Activated naive CD4-positive, alpha-beta T cell treated with anti-CD3 and anti-CD28 coated beads, Interleukin-2, amount 50 U/mL, for 72 hours (primary cell): ENCODE measurements around the gene ATP5F1E. TPM values are rescaled to one million over a fixed set of nuclear protein-coding genes. Genes with fewer than 3 reads are reported as not detected.

Experiments used
- ATAC-seq, 2 donors: fragments of 150-1000 bp; cut with Tn5 transposase; 2 replicates each; pipeline ENCODE4 v1.10.0; 2021; ENCODE audit warnings: mild to moderate bottlenecking in 2 of 2, moderate library complexity in 2 of 2
- DNase-seq, 2 donors: peaks; one replicate each; pipeline ENCODE4 v3.0.0; 2021 to 2022; ENCODE audit warnings: low spot score in 2 of 2
- H3K27ac Mint-ChIP-seq, 2 donors: one replicate each; pipeline ENCODE4 v1.8.0; 2022; ENCODE audit warnings: mild to moderate bottlenecking in 2 of 2, mixed read lengths in 2 of 2
- H3K36me3 Mint-ChIP-seq, 2 donors: one replicate each; pipeline ENCODE4 v1.8.0; 2022; ENCODE audit warnings: mixed read lengths in 2 of 2
- H3K9me3 Mint-ChIP-seq, 2 donors: one replicate each; pipeline ENCODE4 v1.8.0; 2022; ENCODE audit warnings: mixed read lengths in 2 of 2
- total RNA-seq, 2 donors: library from RNA; stranded (reverse); gene quantifications; one replicate each; pipeline ENCODE4 v1.2.3, GENCODE V29; 2022

Gene ATP5F1E
- total RNA-seq, 2 donors from 2014 or later = 63.2 to 76.7 TPM

GRCh38 chr20:58978351-58979190 is 53.6 kb downstream of the ATP5F1E start:
- Mint-ChIP-seq H3K36me3 (peaks cover 7 to 20% of the 10 kb centered on the region in 2 donors), H3K9me3 (peaks cover 6 to 8% of the 10 kb centered on the region in 2 donors), H3K27ac (no peak overlapping the region)
- DNase-seq = no peak
- no peak for ATAC-seq

GRCh38 chr20:58976061-58976730 is 55.9 kb downstream of the ATP5F1E start:
- peak in 1 of 2 donors; percentile 39 for ATAC-seq
- Mint-ChIP-seq H3K9me3 (peaks cover 6 to 8% of the 10 kb centered on the region in 2 donors), H3K36me3 (peaks cover 0 to 10% of the 10 kb centered on the region in 2 donors), H3K27ac (no peak overlapping the region)
- DNase-seq = no peak

Other genes starting within 250 kb of the ATP5F1E start
- gene GNAS-AS1, start 181.4 kb downstream of the ATP5F1E start, total RNA-seq = 1 to 10 TPM; 3.0 to 3.4 TPM
- 100 to 1,000 TPM; 624 to 863 TPM for gene GNAS, start 179.6 kb downstream of the ATP5F1E start, total RNA-seq
- gene NELFCD, start 51.1 kb downstream of the ATP5F1E start, total RNA-seq = 100 to 1,000 TPM; 123 to 159 TPM
- 10 to 100 TPM; 36.3 to 37.1 TPM for gene CTSZ, start 25.1 kb downstream of the ATP5F1E start, total RNA-seq
- under 1 TPM in 1 of 2 donors, not detected in 1; 0.09 TPM for gene TUBB1, start 12.9 kb downstream of the ATP5F1E start, total RNA-seq
- gene PRELID3B, start 10.5 kb upstream of the ATP5F1E start, total RNA-seq = 100 to 1,000 TPM; 118 to 170 TPM
- gene ZNF831, start 131.5 kb upstream of the ATP5F1E start, total RNA-seq = 10 to 100 TPM in 1 of 2 donors, 1 to 10 TPM in 1; 6.6 to 12.7 TPM